ENCODE results near the gene PTGDS. TPM values are rescaled to one million over a fixed set of nuclear protein-coding genes. Genes with fewer than 3 reads are reported as not detected.

Gene PTGDS
- polyA plus RNA-seq, 1 donor from 2014 or later: 2.0 TPM

GRCh38 chr9:136955202-136955942, 21.9 kb upstream of the PTGDS start (continued):
- no peak for TF ChIP-seq EP300 (conservative IDR thresholded peaks at IDR 0.05; ENCODE audit: poor library complexity, severe bottlenecking)

- no peaks in the 10 kb centered on the region for H4K20me1 ChIP-seq (ENCODE audit: insufficient read depth)
- TF ChIP-seq POLR2AphosphoS5 (IDR thresholded peaks at IDR 0.05): no peak
- no peak for TF ChIP-seq MXI1 (conservative IDR thresholded peaks at IDR 0.05; ENCODE audit: poor library complexity, severe bottlenecking)
- no peak for TF ChIP-seq REST (IDR thresholded peaks at IDR 0.05; ENCODE audit: borderline replicate concordance)
- no peak for TF ChIP-seq EZH2 (IDR thresholded peaks at IDR 0.05; ENCODE audit: borderline replicate concordance, insufficient read depth, low read length, poor library complexity, severe bottlenecking)
- no peak for TF ChIP-seq EP300 (conservative IDR thresholded peaks at IDR 0.05; ENCODE audit: poor library complexity, severe bottlenecking)
- no peak for TF ChIP-seq CTCF (IDR thresholded peaks at IDR 0.05; ENCODE audit: poor library complexity, severe bottlenecking)
- TF ChIP-seq SMC3 (conservative IDR thresholded peaks at IDR 0.05; ENCODE audit: poor library complexity): no peak
- no peak for TF ChIP-seq TAF1 (IDR thresholded peaks at IDR 0.05; ENCODE audit: low read depth)
- TF ChIP-seq RAD21 (conservative IDR thresholded peaks at IDR 0.05): no peak
Measured at GRCh38 chr9:136955943-136956335, 21.4 kb upstream of the PTGDS start.

GRCh38 chr9:136956604-136957003, 20.7 kb upstream of the PTGDS start:
- Histone ChIP-seq H4K20me1 (ENCODE audit: insufficient read depth) (no peaks in the 10 kb centered on the region), H2AFZ (ENCODE audit: low read depth, low read length) (no peak overlapping the region), H3K9me2 (ENCODE audit: insufficient read depth, low read length) (no peaks in the 10 kb centered on the region), H3K4me3 (ENCODE audit: low read length) (no peak overlapping the region), H3F3A (ENCODE audit: insufficient read depth, low read length, poor library complexity, severe bottlenecking) (no peaks in the 10 kb centered on the region), H3K4me2 (ENCODE audit: low read length) (no peak overlapping the region), H3K79me2 (replicated peaks; ENCODE audit: insufficient read depth, low read length) (no peaks in the 10 kb centered on the region), H3K27ac (ENCODE audit: low read length) (no peak overlapping the region), H3K9me3 (ENCODE audit: low read length) (no peaks in the 10 kb centered on the region), H3K36me3 (ENCODE audit: insufficient read depth, low read length) (no peaks in the 10 kb centered on the region), H3K27me3 (ENCODE audit: insufficient read depth, low read depth, low read length) (no peaks in the 10 kb centered on the region), H3K9ac (ENCODE audit: low read length) (no peak overlapping the region)
- TF ChIP-seq EP300 (conservative IDR thresholded peaks at IDR 0.05; ENCODE audit: poor library complexity, severe bottlenecking) (no peak), MXI1 (conservative IDR thresholded peaks at IDR 0.05; ENCODE audit: poor library complexity, severe bottlenecking) (no peak), CTCF (IDR thresholded peaks at IDR 0.05; ENCODE audit: poor library complexity, severe bottlenecking) (no peak), EZH2 (IDR thresholded peaks at IDR 0.05; ENCODE audit: borderline replicate concordance, insufficient read depth, low read length, poor library complexity, severe bottlenecking) (no peak), SMC3 (conservative IDR thresholded peaks at IDR 0.05; ENCODE audit: poor library complexity) (no peak), TAF1 (IDR thresholded peaks at IDR 0.05; ENCODE audit: low read depth) (no peak), POLR2AphosphoS5 (IDR thresholded peaks at IDR 0.05) (no peak), REST (IDR thresholded peaks at IDR 0.05; ENCODE audit: borderline replicate concordance) (no peak), RAD21 (conservative IDR thresholded peaks at IDR 0.05) (no peak)

More at GRCh38 chr9:136955943-136956335, 21.4 kb upstream of the PTGDS start:
- no peak overlapping the region for H3K27ac ChIP-seq (ENCODE audit: low read length)
- H3K4me2 ChIP-seq (ENCODE audit: low read length): no peak overlapping the region
- no peak overlapping the region for H3K9ac ChIP-seq (ENCODE audit: low read length)
- no peaks in the 10 kb centered on the region for H3F3A ChIP-seq (ENCODE audit: insufficient read depth, low read length, poor library complexity, severe bottlenecking)
- no peaks in the 10 kb centered on the region for H3K36me3 ChIP-seq (ENCODE audit: insufficient read depth, low read length)
- H3K9me2 ChIP-seq (ENCODE audit: insufficient read depth, low read length): no peaks in the 10 kb centered on the region
- no peaks in the 10 kb centered on the region for H3K79me2 ChIP-seq (replicated peaks; ENCODE audit: insufficient read depth, low read length)
- no peaks in the 10 kb centered on the region for H3K9me3 ChIP-seq (ENCODE audit: low read length)
- no peak overlapping the region for H2AFZ ChIP-seq (ENCODE audit: low read depth, low read length)
- H3K27me3 ChIP-seq (ENCODE audit: insufficient read depth, low read depth, low read length): no peaks in the 10 kb centered on the region
- no peak overlapping the region for H3K4me3 ChIP-seq (ENCODE audit: low read length)

Data from neural cell (in vitro differentiated cells).